AG04450 (cell line): ENCODE data around the gene TANGO6. TPM values are rescaled to one million over a fixed set of nuclear protein-coding genes. Genes with fewer than 3 reads are reported as not detected.
"Not testable (repeated sequence)": the region's sequence is repeated elsewhere in the genome, so short reads cannot be mapped to it uniquely, and the experiment has no call there.

ENCODE experiments used
- CTCF ChIA-PET: fragments of 300-600, 350-600 bp; formaldehyde crosslinking; extraction: SDS; loops from one replicate; lab custom pipeline; 2022; ENCODE audit warnings: antibody characterized with exemption, inconsistent platforms; lab: Charles Lee
- POLR2A ChIA-PET: fragments of 350-600 bp; formaldehyde crosslinking; extraction: SDS; loops from one replicate; lab custom pipeline; 2021; ENCODE audit warnings: antibody characterized with exemption, inconsistent platforms; lab: Yijun Ruan, JAX
- DNase-seq: peaks from one replicate; pipeline ENCODE4 v3.0.0-alpha.2; 2011; ENCODE audit warnings: low read depth, low spot score
- H3K27ac ChIP-seq: one replicate; pipeline ENCODE4 v1.5.1; 2012; ENCODE audit warnings: low read depth, low read length, control low read depth
- H3K27me3 ChIP-seq: one replicate; pipeline ENCODE4 v1.6.0; 2012; ENCODE audit warnings: low read length; ENCODE audit not compliant: control insufficient read depth, insufficient read depth
- H3K4me3 ChIP-seq: 2 replicates; pipeline ENCODE4 v1.5.1; 2011; ENCODE audit warnings: mild to moderate bottlenecking, low read depth, low read length, control low read depth
- H3K9me3 ChIP-seq: 2 replicates; pipeline ENCODE4 v1.5.1; 2012; ENCODE audit warnings: low read length; ENCODE audit not compliant: control insufficient read depth, insufficient read depth
- CTCF ChIP-seq: IDR thresholded peaks from 2 replicates; pipeline ENCODE4 v1.5.1; 2011; ENCODE audit warnings: low read depth, low read length, control low read depth, inconsistent platforms
- polyA plus RNA-seq: library from polyadenylated mRNA; depleted of rRNA; stranded (reverse); fragments of >200 nt; gene quantifications from 2 replicates; pipeline ENCODE4 v1.2.3, GENCODE V29; 2011

The TANGO6 gene
- polyA plus RNA-seq, 1 experiment = 11.6 TPM

GRCh38 chr16:69049146-69049545, 205.8 kb downstream of the TANGO6 start:
- DNase-seq = no peak
- POLR2A ChIA-PET = interaction anchor here (0.7 kb wide), 1 partner anchor 8 kb away, joined by 4 read pairs; no protein-coding TSS in a partner anchor
- CTCF ChIA-PET = interaction anchor here (0.7 kb wide), 1 partner anchor 704 kb away, joined by 3 read pairs; no protein-coding TSS in a partner anchor
- Histone ChIP-seq H3K9me3 (no peaks in the 10 kb centered on the region), H3K27me3 (no peaks in the 10 kb centered on the region), H3K4me3 (no peak overlapping the region), H3K27ac (peak overlapping the region; percentile 41)
- TF ChIP-seq CTCF = no peak

GRCh38 chr16:69049603-69050375, 206.5 kb downstream of the TANGO6 start:
- ChIA-PET POLR2A (interaction anchor here (0.7 kb wide), 1 partner anchor 8 kb away, joined by 4 read pairs; no protein-coding TSS in a partner anchor), CTCF (interaction anchor here (0.6 to 0.7 kb wide), 3 partner anchors 10 to 705 kb away, joined by 3 to 4 read pairs (median 3); no protein-coding TSS in a partner anchor)
- no peak for DNase-seq
- Histone ChIP-seq H3K27me3 (no peaks in the 10 kb centered on the region), H3K27ac (peak overlapping the region; percentile 41), H3K9me3 (no peaks in the 10 kb centered on the region), H3K4me3 (no peak overlapping the region)
- no peak for TF ChIP-seq CTCF

- H3K9me3 ChIP-seq, POLR2A ChIA-PET, H3K4me3 ChIP-seq, H3K27me3 ChIP-seq, H3K27ac ChIP-seq, DNase-seq, CTCF ChIA-PET: not testable (repeated sequence)
Measured at GRCh38 chr16:69051517-69051830, 208.1 kb downstream of the TANGO6 start.

GRCh38 chr16:69055008-69055407, 211.7 kb downstream of the TANGO6 start:
- no peaks in the 10 kb centered on the region for H3K27me3 ChIP-seq
- no peak overlapping the region for H3K27ac ChIP-seq
- DNase-seq = no peak
- ChIA-PET POLR2A (interaction anchor here (0.7 kb wide), 1 partner anchor 111 kb away, joined by 7 read pairs; no protein-coding TSS in a partner anchor), CTCF (interaction anchor here (1.0 kb wide), 1 partner anchor 58 kb away, joined by 4 read pairs; no protein-coding TSS in a partner anchor)
- H3K4me3 ChIP-seq = no peak overlapping the region
- TF ChIP-seq CTCF = no peak
- no peaks in the 10 kb centered on the region for H3K9me3 ChIP-seq

GRCh38 chr16:69055980-69056379, 212.6 kb downstream of the TANGO6 start:
- POLR2A ChIA-PET = no interaction called here
- no peak for TF ChIP-seq CTCF
- Histone ChIP-seq H3K9me3 (no peaks in the 10 kb centered on the region), H3K27me3 (no peaks in the 10 kb centered on the region), H3K4me3 (no peak overlapping the region), H3K27ac (no peak overlapping the region)
- CTCF ChIA-PET = interaction anchor here (0.7 kb wide), 1 partner anchor 79 kb away, joined by 3 read pairs; no protein-coding TSS in a partner anchor
- DNase-seq = no peak
